Measurements from ENCODE around the gene TNFRSF18.

TNFRSF18 gene

GRCh38 chr1:1226566-1227362, 20.4 kb upstream of the TNFRSF18 start:
- DNase-seq = no peak

- DNase-seq = no peak
Observed at GRCh38 chr1:1225913-1226312, 19.5 kb upstream of the TNFRSF18 start.

GRCh38 chr1:1225238-1225845, 18.9 kb upstream of the TNFRSF18 start:
- DNase-seq = no peak

- DNase-seq = no peak
Observed at GRCh38 chr1:1223891-1224290, 17.5 kb upstream of the TNFRSF18 start.

- no peak for DNase-seq
Observed at GRCh38 chr1:1223321-1223720, 16.9 kb upstream of the TNFRSF18 start.

- no peak for DNase-seq
Observed at GRCh38 chr1:1222575-1223225, 16.3 kb upstream of the TNFRSF18 start.

GRCh38 chr1:1221887-1222574, 15.6 kb upstream of the TNFRSF18 start:
- DNase-seq = no peak

- DNase-seq = no peak
Observed at GRCh38 chr1:1220197-1220596, 13.8 kb upstream of the TNFRSF18 start.

GRCh38 chr1:1219341-1219740, 12.9 kb upstream of the TNFRSF18 start:
- DNase-seq = no peak

- DNase-seq = no peak
Observed at GRCh38 chr1:1218524-1219200, 12.3 kb upstream of the TNFRSF18 start.

- DNase-seq = no peak
Observed at GRCh38 chr1:1217621-1218523, 11.5 kb upstream of the TNFRSF18 start.

GRCh38 chr1:1216770-1217620, 10.6 kb upstream of the TNFRSF18 start:
- DNase-seq = no peak

- DNase-seq = no peak
Observed at GRCh38 chr1:1215881-1216605, 9.7 kb upstream of the TNFRSF18 start.

GRCh38 chr1:1215080-1215676, 8.8 kb upstream of the TNFRSF18 start:
- no peak for DNase-seq

GRCh38 chr1:1213345-1214265, 7.2 kb upstream of the TNFRSF18 start, which contains the start of gene TNFRSF4:
TNFRSF4 (minus strand) TSS chr1:1214153; CDS start chr1:1214127, 26 bp downstream.
- DNase-seq = no peak

- DNase-seq = no peak
Observed at GRCh38 chr1:1212780-1213344, 6.5 kb upstream of the TNFRSF18 start.

GRCh38 chr1:1211541-1212441, 5.4 kb upstream of the TNFRSF18 start:
- DNase-seq = no peak

All from NCI-H524 (cell line).